H9 (cell line): Measurements from ENCODE around the gene CCL4L2. TPM values are rescaled to one million over a fixed set of nuclear protein-coding genes. Genes with fewer than 3 reads are reported as not detected.
"Not testable (repeated sequence)": the region's sequence is repeated elsewhere in the genome, so short reads cannot be mapped to it uniquely, and the experiment has no call there.

Experiments used
- DNase-seq: peaks from one replicate; pipeline ENCODE4 v3.0.0-alpha.2; 2017
- H2AFZ ChIP-seq: one replicate; pipeline ENCODE4 v1.6.1; 2013; ENCODE audit warnings: mild to moderate bottlenecking, low read length, control low read depth, moderate library complexity
- H2AK5ac ChIP-seq: 2 replicates; pipeline ENCODE4 v1.6.1; 2013; ENCODE audit warnings: low read length, control low read depth, mixed read lengths; ENCODE audit not compliant: insufficient read length
- H2BK120ac ChIP-seq: one replicate; pipeline ENCODE4 v1.6.1; 2013; ENCODE audit warnings: low read depth, mild to moderate bottlenecking, low read length, control low read depth, inconsistent platforms; ENCODE audit not compliant: poor library complexity, severe bottlenecking
- H2BK12ac ChIP-seq: 2 replicates; pipeline ENCODE4 v1.6.1; 2013; ENCODE audit warnings: low read length, control low read depth, mixed read lengths, low read depth; ENCODE audit not compliant: insufficient read length
- H2BK15ac ChIP-seq: 2 replicates; pipeline ENCODE4 v1.6.1; 2013; ENCODE audit warnings: low read depth, low read length, control low read depth
- H2BK20ac ChIP-seq: one replicate; pipeline ENCODE4 v1.6.1; 2013; ENCODE audit warnings: low read depth, mild to moderate bottlenecking, low read length, control low read depth, inconsistent platforms; ENCODE audit not compliant: poor library complexity, severe bottlenecking
- H2BK5ac ChIP-seq: 2 replicates; pipeline ENCODE4 v1.6.1; 2013; ENCODE audit warnings: low read length, control low read depth, mixed read lengths; ENCODE audit not compliant: insufficient read length
- H3K14ac ChIP-seq: 2 replicates; pipeline ENCODE4 v1.6.1; 2013; ENCODE audit warnings: low read length, control low read depth; ENCODE audit not compliant: insufficient read depth
- H3K18ac ChIP-seq: 2 replicates; pipeline ENCODE4 v1.6.1; 2013; ENCODE audit warnings: low read depth, mild to moderate bottlenecking, mixed read lengths, low read length, control low read depth; ENCODE audit not compliant: insufficient read length
- H3K23ac ChIP-seq: 2 replicates; pipeline ENCODE4 v1.6.1; 2013; ENCODE audit warnings: low read length, control low read depth, mixed read lengths, low read depth; ENCODE audit not compliant: insufficient read length
- H3K23me2 ChIP-seq: 2 replicates; pipeline ENCODE4 v1.6.1; 2013; ENCODE audit warnings: low read depth, mild to moderate bottlenecking, mixed read lengths, low read length, control low read depth; ENCODE audit not compliant: insufficient read length, poor library complexity, severe bottlenecking
- H3K27ac ChIP-seq: 2 replicates; pipeline ENCODE4 v1.5.1; 2013; ENCODE audit warnings: low read length, control low read depth, mixed read lengths, low read depth; ENCODE audit not compliant: insufficient read length
- H3K27me3 ChIP-seq: 2 replicates; pipeline ENCODE4 v1.6.1; 2013; ENCODE audit warnings: low read length, control low read depth, inconsistent platforms; ENCODE audit not compliant: insufficient read depth
- H3K4ac ChIP-seq: 2 replicates; pipeline ENCODE4 v1.6.1; 2013; ENCODE audit warnings: low read depth, mild to moderate bottlenecking, control low read depth, inconsistent platforms, low read length, moderate library complexity
- H3K4me1 ChIP-seq: 2 replicates; pipeline ENCODE4 v1.6.1; 2013; ENCODE audit warnings: low read length, control low read depth, inconsistent platforms; ENCODE audit not compliant: insufficient read depth
- H3K4me2 ChIP-seq: 2 replicates; pipeline ENCODE4 v1.6.1; 2013; ENCODE audit warnings: low read length, control low read depth, mixed read lengths; ENCODE audit not compliant: insufficient read length, insufficient read depth
- H3K56ac ChIP-seq: 2 replicates; pipeline ENCODE4 v1.6.1; 2013; ENCODE audit warnings: low read depth, mild to moderate bottlenecking, mixed read lengths, low read length, control low read depth; ENCODE audit not compliant: insufficient read length
- H3K79me1 ChIP-seq: 2 replicates; pipeline ENCODE4 v1.6.1; 2013; ENCODE audit warnings: low read depth, mild to moderate bottlenecking, moderate library complexity, low read length, control low read depth, inconsistent platforms; ENCODE audit not compliant: insufficient read depth, poor library complexity, severe bottlenecking
- H3K79me2 ChIP-seq: 2 replicates; pipeline ENCODE4 v1.6.1; 2013; ENCODE audit warnings: low read length, control low read depth, inconsistent platforms; ENCODE audit not compliant: insufficient read depth
- H3K9ac ChIP-seq: 2 replicates; pipeline ENCODE4 v1.6.1; 2013; ENCODE audit warnings: low read length, control low read depth, mixed read lengths; ENCODE audit not compliant: insufficient read length; ENCODE audit errors: extremely low read depth
- H3K9me3 ChIP-seq: one replicate; pipeline ENCODE4 v1.6.1; 2013; ENCODE audit warnings: low read depth, low read length, inconsistent platforms; ENCODE audit not compliant: control insufficient read depth
- H3T11ph ChIP-seq: one replicate; pipeline ENCODE4 v1.6.1; 2013; ENCODE audit warnings: mild to moderate bottlenecking, low read length, control low read depth, inconsistent platforms
- H4K20me1 ChIP-seq: one replicate; pipeline ENCODE4 v1.6.1; 2013; ENCODE audit not compliant: control insufficient read depth, insufficient read length, insufficient read depth
- H4K5ac ChIP-seq: 2 replicates; pipeline ENCODE4 v1.6.1; 2013; ENCODE audit warnings: low read depth, mild to moderate bottlenecking, mixed read lengths, low read length, control low read depth; ENCODE audit not compliant: insufficient read length
- H4K8ac ChIP-seq: replicated peaks from 2 replicates; pipeline ENCODE4 v1.6.1; 2013; ENCODE audit warnings: low read length, control low read depth, mixed read lengths, low read depth; ENCODE audit not compliant: insufficient read length
- H4K91ac ChIP-seq: 2 replicates; pipeline ENCODE4 v1.6.1; 2013; ENCODE audit warnings: low read depth, mild to moderate bottlenecking, moderate library complexity, mixed read lengths, low read length, control low read depth; ENCODE audit not compliant: insufficient read length
- H3K27ac Mint-ChIP-seq, 3 experiments: 2 replicates in 2 of 3; 3 replicates in 1 of 3; pipeline ENCODE4 v1.8.0; 2020 to 2021; ENCODE audit warnings: mixed read lengths in 3 of 3, mild to moderate bottlenecking in 1 of 3, moderate library complexity in 1 of 3
- H3K27me3 Mint-ChIP-seq: 2 replicates; pipeline ENCODE4 v1.8.0; 2021; ENCODE audit warnings: low read depth, mild to moderate bottlenecking, moderate library complexity, mixed read lengths
- H3K36me3 Mint-ChIP-seq, 3 experiments: 2 replicates in 2 of 3; 3 replicates in 1 of 3; pipeline ENCODE4 v1.8.0; 2020 to 2021; ENCODE audit warnings: low read depth in 3 of 3, mixed read lengths in 3 of 3; ENCODE audit not compliant: insufficient read depth in 1 of 3
- H3K4me1 Mint-ChIP-seq, 2 experiments: 2 replicates each; pipeline ENCODE4 v1.8.0; 2020; ENCODE audit warnings: mixed read lengths in 2 of 2
- H3K4me3 Mint-ChIP-seq, 2 experiments: 2 replicates in 1 of 2; 3 replicates in 1 of 2; pipeline ENCODE4 v1.8.0; 2020 to 2021; ENCODE audit warnings: mild to moderate bottlenecking in 2 of 2, mixed read lengths in 2 of 2, moderate library complexity in 1 of 2
- H3K9me3 Mint-ChIP-seq, 2 experiments: 2 replicates in 1 of 2; 3 replicates in 1 of 2; pipeline ENCODE4 v1.8.0; 2020; ENCODE audit warnings: mild to moderate bottlenecking in 2 of 2, mixed read lengths in 2 of 2, moderate library complexity in 1 of 2
- WGBS: extraction: QIAGEN DNeasy Blood & Tissue Kit; methylation state at CpG from one replicate; pipeline ENCODE4 v1.1.7; 2013; ENCODE audit warnings: missing lambda C conversion rate, low lambda C conversion rate, mixed read lengths; ENCODE audit not compliant: insufficient read length; ENCODE audit errors: extremely low coverage; 5-methylcytosine and 5-hydroxymethylcytosine counted together
- total RNA-seq: library from RNA; stranded (reverse); gene quantifications from 2 replicates; pipeline ENCODE4 v1.2.1, GENCODE V29; 2021

Gene CCL4L2
- total RNA-seq, 1 experiment from 2014 or later = not detected

DNA sequence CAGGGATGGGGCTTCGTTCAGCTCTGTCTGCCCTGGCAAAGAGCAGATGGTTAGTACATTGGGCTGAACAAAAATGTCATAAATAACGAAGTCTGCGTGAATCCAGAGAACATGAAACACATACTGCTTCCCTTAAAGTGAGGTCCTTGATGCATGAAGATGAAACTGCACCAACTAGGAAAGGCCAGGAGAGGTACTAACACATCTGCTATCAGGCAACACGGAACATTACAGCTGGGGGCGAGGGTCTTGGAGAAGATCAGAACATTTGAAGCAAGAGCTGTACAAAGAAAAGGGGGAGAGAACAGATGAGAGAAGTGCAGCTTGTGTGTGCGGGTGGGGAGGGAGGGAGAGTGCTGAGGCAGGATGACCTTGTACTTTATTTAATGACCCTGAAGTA lies 3.5 kb upstream of the CCL4L2 start:
- H3K9ac ChIP-seq, H3T11ph ChIP-seq, H3K9me3 ChIP-seq, H2BK20ac ChIP-seq, H3K14ac ChIP-seq, H3K9me3 Mint-ChIP-seq, H2BK12ac ChIP-seq, H2BK5ac ChIP-seq, H3K79me2 ChIP-seq, H3K27ac ChIP-seq, H3K79me1 ChIP-seq, H3K27me3 ChIP-seq, H3K56ac ChIP-seq, H4K5ac ChIP-seq, H2AK5ac ChIP-seq, H4K20me1 ChIP-seq, H3K23ac ChIP-seq, H3K18ac ChIP-seq, H3K27ac Mint-ChIP-seq, DNase-seq, H4K8ac ChIP-seq, H2AFZ ChIP-seq, H3K4ac ChIP-seq, H2BK15ac ChIP-seq, H4K91ac ChIP-seq, H2BK120ac ChIP-seq, H3K23me2 ChIP-seq, H3K36me3 Mint-ChIP-seq, H3K4me2 ChIP-seq, H3K4me1 ChIP-seq, H3K4me3 Mint-ChIP-seq: not testable (repeated sequence)
- Mint-ChIP-seq H3K4me1 (peaks cover 9 to 12% of the 10 kb centered on the region in 2 experiments), H3K27me3 (peaks cover 16% of the 10 kb centered on the region; the same call in 1 of the 2 replicates)
- WGBS = no CpG with 5 or more reads among the region's 6 CpGs
